ENCODE results near the gene TMEM225B. TPM values are rescaled to one million over a fixed set of nuclear protein-coding genes. Genes with fewer than 3 reads are reported as not detected.

TMEM225B gene
- polyA plus RNA-seq, 1 donor from 2014 or later, result 2.9 TPM

DNA sequence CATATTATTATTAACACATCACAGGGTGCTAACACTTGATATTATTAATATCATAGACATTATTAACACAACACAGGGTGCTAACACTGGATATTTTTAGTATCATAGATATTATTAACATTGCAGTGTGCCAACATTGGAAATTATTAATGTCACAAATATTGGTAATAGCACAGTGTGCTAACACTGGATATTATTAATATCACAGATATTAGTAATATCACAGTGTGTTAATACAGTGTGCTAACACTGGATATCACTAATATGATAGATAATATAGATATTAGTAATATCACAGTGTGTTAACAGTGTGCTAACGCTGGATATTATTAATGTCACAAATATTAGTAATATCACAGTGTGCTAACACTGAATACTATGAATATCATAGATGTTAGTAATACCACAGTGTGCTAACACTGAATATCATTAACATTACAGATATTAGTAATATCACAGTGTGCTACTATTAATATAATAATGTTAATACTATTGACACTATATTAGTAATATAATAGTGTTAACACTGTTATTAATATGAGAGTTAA is 1.6 kb upstream of the TMEM225B start:
- no peak overlapping the region for H2AFZ ChIP-seq (ENCODE audit: low read depth, low read length)
- H3K36me3 ChIP-seq (ENCODE audit: insufficient read depth, low read length), result no peaks in the 10 kb centered on the region
- H3K9me3 ChIP-seq (ENCODE audit: low read length), result no peaks in the 10 kb centered on the region
- no peaks in the 10 kb centered on the region for H3F3A ChIP-seq (ENCODE audit: insufficient read depth, low read length, poor library complexity, severe bottlenecking)
- no peak overlapping the region for H3K27ac ChIP-seq (ENCODE audit: low read length)
- H3K4me3 ChIP-seq (ENCODE audit: low read length), result no peak overlapping the region
- H3K4me2 ChIP-seq (ENCODE audit: low read length), result no peak overlapping the region
- H3K27me3 ChIP-seq (ENCODE audit: insufficient read depth, low read depth, low read length), result no peaks in the 10 kb centered on the region
- H4K20me1 ChIP-seq (ENCODE audit: insufficient read depth), result no peaks in the 10 kb centered on the region
- no peak for TF ChIP-seq POLR2AphosphoS5 (IDR thresholded peaks at IDR 0.05)
- TF ChIP-seq EP300 (conservative IDR thresholded peaks at IDR 0.05; ENCODE audit: poor library complexity, severe bottlenecking), result no peak
- TF ChIP-seq EZH2 (IDR thresholded peaks at IDR 0.05; ENCODE audit: borderline replicate concordance, insufficient read depth, low read length, poor library complexity, severe bottlenecking), result no peak
- TF ChIP-seq, protein P1, sequence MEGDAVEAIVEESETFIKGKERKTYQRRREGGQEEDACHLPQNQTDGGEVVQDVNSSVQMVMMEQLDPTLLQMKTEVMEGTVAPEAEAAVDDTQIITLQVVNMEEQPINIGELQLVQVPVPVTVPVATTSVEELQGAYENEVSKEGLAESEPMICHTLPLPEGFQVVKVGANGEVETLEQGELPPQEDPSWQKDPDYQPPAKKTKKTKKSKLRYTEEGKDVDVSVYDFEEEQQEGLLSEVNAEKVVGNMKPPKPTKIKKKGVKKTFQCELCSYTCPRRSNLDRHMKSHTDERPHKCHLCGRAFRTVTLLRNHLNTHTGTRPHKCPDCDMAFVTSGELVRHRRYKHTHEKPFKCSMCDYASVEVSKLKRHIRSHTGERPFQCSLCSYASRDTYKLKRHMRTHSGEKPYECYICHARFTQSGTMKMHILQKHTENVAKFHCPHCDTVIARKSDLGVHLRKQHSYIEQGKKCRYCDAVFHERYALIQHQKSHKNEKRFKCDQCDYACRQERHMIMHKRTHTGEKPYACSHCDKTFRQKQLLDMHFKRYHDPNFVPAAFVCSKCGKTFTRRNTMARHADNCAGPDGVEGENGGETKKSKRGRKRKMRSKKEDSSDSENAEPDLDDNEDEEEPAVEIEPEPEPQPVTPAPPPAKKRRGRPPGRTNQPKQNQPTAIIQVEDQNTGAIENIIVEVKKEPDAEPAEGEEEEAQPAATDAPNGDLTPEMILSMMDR (IDR thresholded peaks at IDR 0.05; ENCODE audit: poor library complexity, severe bottlenecking), result no peak
- no peak for TF ChIP-seq SMC3 (conservative IDR thresholded peaks at IDR 0.05; ENCODE audit: poor library complexity)
- TF ChIP-seq RAD21 (conservative IDR thresholded peaks at IDR 0.05), result no peak
- TF ChIP-seq, protein P2, sequence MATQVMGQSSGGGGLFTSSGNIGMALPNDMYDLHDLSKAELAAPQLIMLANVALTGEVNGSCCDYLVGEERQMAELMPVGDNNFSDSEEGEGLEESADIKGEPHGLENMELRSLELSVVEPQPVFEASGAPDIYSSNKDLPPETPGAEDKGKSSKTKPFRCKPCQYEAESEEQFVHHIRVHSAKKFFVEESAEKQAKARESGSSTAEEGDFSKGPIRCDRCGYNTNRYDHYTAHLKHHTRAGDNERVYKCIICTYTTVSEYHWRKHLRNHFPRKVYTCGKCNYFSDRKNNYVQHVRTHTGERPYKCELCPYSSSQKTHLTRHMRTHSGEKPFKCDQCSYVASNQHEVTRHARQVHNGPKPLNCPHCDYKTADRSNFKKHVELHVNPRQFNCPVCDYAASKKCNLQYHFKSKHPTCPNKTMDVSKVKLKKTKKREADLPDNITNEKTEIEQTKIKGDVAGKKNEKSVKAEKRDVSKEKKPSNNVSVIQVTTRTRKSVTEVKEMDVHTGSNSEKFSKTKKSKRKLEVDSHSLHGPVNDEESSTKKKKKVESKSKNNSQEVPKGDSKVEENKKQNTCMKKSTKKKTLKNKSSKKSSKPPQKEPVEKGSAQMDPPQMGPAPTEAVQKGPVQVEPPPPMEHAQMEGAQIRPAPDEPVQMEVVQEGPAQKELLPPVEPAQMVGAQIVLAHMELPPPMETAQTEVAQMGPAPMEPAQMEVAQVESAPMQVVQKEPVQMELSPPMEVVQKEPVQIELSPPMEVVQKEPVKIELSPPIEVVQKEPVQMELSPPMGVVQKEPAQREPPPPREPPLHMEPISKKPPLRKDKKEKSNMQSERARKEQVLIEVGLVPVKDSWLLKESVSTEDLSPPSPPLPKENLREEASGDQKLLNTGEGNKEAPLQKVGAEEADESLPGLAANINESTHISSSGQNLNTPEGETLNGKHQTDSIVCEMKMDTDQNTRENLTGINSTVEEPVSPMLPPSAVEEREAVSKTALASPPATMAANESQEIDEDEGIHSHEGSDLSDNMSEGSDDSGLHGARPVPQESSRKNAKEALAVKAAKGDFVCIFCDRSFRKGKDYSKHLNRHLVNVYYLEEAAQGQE (IDR thresholded peaks at IDR 0.05; ENCODE audit: borderline replicate concordance), result no peak
- TF ChIP-seq MXI1 (conservative IDR thresholded peaks at IDR 0.05; ENCODE audit: poor library complexity, severe bottlenecking), result no peak
- no peak for TF ChIP-seq TAF1 (IDR thresholded peaks at IDR 0.05; ENCODE audit: low read depth)
- no peaks in the 10 kb centered on the region for H3K9me2 ChIP-seq (ENCODE audit: insufficient read depth, low read length)
- H3K9ac ChIP-seq (ENCODE audit: low read length), result no peak overlapping the region
- no peaks in the 10 kb centered on the region for H3K79me2 ChIP-seq (replicated peaks; ENCODE audit: insufficient read depth, low read length)

DNA sequence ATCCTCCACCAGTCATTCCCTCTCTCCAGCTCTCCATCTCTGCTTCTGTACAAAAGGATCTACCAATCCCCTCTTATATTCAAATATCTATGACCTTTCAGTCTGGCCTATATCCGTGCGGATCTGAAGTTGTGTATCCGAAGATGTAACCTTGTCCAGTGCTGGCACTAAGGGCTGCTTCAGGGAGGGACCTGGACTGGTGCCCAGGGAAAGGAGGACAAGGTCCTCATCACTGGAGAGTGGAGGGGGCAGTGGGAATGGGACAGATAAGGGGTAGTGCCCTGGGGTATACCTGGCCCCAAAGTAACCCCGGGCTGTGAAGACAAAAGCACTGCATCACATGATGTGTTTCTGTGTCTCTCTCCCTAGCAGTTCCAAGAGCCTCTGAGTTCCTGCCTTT is 1.8 kb downstream of the TMEM225B start:
- Histone ChIP-seq H3F3A (ENCODE audit: insufficient read depth, low read length, poor library complexity, severe bottlenecking) (no peaks in the 10 kb centered on the region), H3K4me3 (ENCODE audit: low read length) (no peak overlapping the region), H2AFZ (ENCODE audit: low read depth, low read length) (no peak overlapping the region), H4K20me1 (ENCODE audit: insufficient read depth) (no peaks in the 10 kb centered on the region), H3K27ac (ENCODE audit: low read length) (no peak overlapping the region), H3K4me2 (ENCODE audit: low read length) (no peak overlapping the region), H3K79me2 (replicated peaks; ENCODE audit: insufficient read depth, low read length) (no peaks in the 10 kb centered on the region), H3K9me2 (ENCODE audit: insufficient read depth, low read length) (no peaks in the 10 kb centered on the region), H3K9ac (ENCODE audit: low read length) (no peak overlapping the region), H3K36me3 (ENCODE audit: insufficient read depth, low read length) (no peaks in the 10 kb centered on the region), H3K27me3 (ENCODE audit: insufficient read depth, low read depth, low read length) (no peaks in the 10 kb centered on the region), H3K9me3 (ENCODE audit: low read length) (no peaks in the 10 kb centered on the region)
- TF ChIP-seq, protein P1 (IDR thresholded peaks at IDR 0.05; ENCODE audit: poor library complexity, severe bottlenecking), result no peak
- TF ChIP-seq POLR2AphosphoS5 (IDR thresholded peaks at IDR 0.05) (no peak), MXI1 (conservative IDR thresholded peaks at IDR 0.05; ENCODE audit: poor library complexity, severe bottlenecking) (no peak), TAF1 (IDR thresholded peaks at IDR 0.05; ENCODE audit: low read depth) (no peak), EZH2 (IDR thresholded peaks at IDR 0.05; ENCODE audit: borderline replicate concordance, insufficient read depth, low read length, poor library complexity, severe bottlenecking) (no peak), EP300 (conservative IDR thresholded peaks at IDR 0.05; ENCODE audit: poor library complexity, severe bottlenecking) (no peak), SMC3 (conservative IDR thresholded peaks at IDR 0.05; ENCODE audit: poor library complexity) (no peak), RAD21 (conservative IDR thresholded peaks at IDR 0.05) (no peak)
- TF ChIP-seq, protein P2 (IDR thresholded peaks at IDR 0.05; ENCODE audit: borderline replicate concordance), result no peak
